ENCODE results near the gene C3AR1. TPM values are rescaled to one million over a fixed set of nuclear protein-coding genes. Genes with fewer than 3 reads are reported as not detected.

Gene C3AR1
- total and polyA plus RNA-seq, 2 of the 13 experiments (the other 11 are each of a cell fraction or from before 2014, with no cell fraction given), result not detected

- TF ChIP-seq, protein P1, sequence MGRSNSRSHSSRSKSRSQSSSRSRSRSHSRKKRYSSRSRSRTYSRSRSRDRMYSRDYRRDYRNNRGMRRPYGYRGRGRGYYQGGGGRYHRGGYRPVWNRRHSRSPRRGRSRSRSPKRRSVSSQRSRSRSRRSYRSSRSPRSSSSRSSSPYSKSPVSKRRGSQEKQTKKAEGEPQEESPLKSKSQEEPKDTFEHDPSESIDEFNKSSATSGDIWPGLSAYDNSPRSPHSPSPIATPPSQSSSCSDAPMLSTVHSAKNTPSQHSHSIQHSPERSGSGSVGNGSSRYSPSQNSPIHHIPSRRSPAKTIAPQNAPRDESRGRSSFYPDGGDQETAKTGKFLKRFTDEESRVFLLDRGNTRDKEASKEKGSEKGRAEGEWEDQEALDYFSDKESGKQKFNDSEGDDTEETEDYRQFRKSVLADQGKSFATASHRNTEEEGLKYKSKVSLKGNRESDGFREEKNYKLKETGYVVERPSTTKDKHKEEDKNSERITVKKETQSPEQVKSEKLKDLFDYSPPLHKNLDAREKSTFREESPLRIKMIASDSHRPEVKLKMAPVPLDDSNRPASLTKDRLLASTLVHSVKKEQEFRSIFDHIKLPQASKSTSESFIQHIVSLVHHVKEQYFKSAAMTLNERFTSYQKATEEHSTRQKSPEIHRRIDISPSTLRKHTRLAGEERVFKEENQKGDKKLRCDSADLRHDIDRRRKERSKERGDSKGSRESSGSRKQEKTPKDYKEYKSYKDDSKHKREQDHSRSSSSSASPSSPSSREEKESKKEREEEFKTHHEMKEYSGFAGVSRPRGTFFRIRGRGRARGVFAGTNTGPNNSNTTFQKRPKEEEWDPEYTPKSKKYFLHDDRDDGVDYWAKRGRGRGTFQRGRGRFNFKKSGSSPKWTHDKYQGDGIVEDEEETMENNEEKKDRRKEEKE (IDR thresholded peaks at IDR 0.05), result no peak
Observed at GRCh38 chr12:8038659-8039114, 27.5 kb downstream of the C3AR1 start (continued).

DNA sequence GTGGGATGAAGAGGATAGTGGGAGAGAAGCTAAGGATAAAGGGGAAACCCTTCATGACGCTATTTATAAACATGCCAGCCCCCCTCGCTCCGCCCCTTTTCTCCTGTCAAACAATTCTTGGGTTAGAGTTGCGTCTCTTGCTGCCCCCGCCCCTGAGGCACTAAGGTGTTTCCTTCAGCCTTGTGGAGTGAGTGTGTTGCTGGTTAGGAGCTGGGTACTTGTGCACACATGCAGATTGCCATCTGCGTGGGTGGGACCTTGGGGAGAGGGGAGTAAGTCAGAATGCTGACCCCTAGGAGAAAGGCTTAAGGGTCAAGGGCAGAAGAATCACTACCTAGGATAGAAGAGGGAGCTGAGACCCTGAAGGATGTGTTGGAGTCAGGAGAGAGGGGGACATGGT lies 28.2 kb downstream of the C3AR1 start:
- FAIRE-seq (no peak), ATAC-seq (no peak), DNase-seq (ENCODE audit: low spot score) (no peak)
- ChIA-PET POLR2A (no interaction called here), CTCF (ENCODE audit: low intra/inter-chr PET ratio, low total read pairs) (no interaction called here)
- intact Hi-C loops (cut with micrococcal nuclease; ENCODE audit: unreplicated experiment) (no loop called here), in situ Hi-C loops (cut with HindIII; ENCODE audit: extremely low pct_ligation_motif_present, low pct_unique_long_range_greater_than_20kb) (no loop called here)
- no peak overlapping the region for H3K27ac ChIP-seq (ENCODE audit: extremely low read length, insufficient read depth, low read length)
- H3K4me2 ChIP-seq (ENCODE audit: low read depth, low read length), result no peak overlapping the region
- no TSS peak for BruUV-seq (replicated peaks)
- peaks cover 9 to 12% of the 10 kb centered on the region in 2 experiments; a peak in 4 of 5 replicates for H3K36me3 ChIP-seq (replicated peaks in 1 of 2; ENCODE audit: control insufficient read depth in 1 of 2, insufficient read depth in 2 of 2, low read length in 2 of 2)
- no peak overlapping the region for H3K4me3 ChIP-seq (replicated peaks in 1 of 3; ENCODE audit: insufficient read depth in 1 of 3, low read depth in 2 of 3, low read length in 3 of 3)
- peaks cover 58% of the 10 kb centered on the region for H3K4me1 ChIP-seq (ENCODE audit: insufficient read depth, low read length)
- H3K27me3 ChIP-seq (ENCODE audit: control insufficient read depth in 1 of 2, insufficient read depth in 2 of 2, low read length in 2 of 2), result no peaks in the 10 kb centered on the region
- H4K20me1 ChIP-seq (ENCODE audit: insufficient read depth, low read length), result no peaks in the 10 kb centered on the region
- 93% methylated on average over 6 of the region's 6 CpGs for WGBS (ENCODE audit: low lambda C conversion rate)
- H3K9me3 ChIP-seq (ENCODE audit: low read length), result no peaks in the 10 kb centered on the region
- no peak overlapping the region for H2AFZ ChIP-seq (ENCODE audit: low read length)
- no peak overlapping the region for H3K9ac ChIP-seq (ENCODE audit: insufficient read depth, low read depth, low read length)
- H3K79me2 ChIP-seq (ENCODE audit: insufficient read depth, low read length), result no peaks in the 10 kb centered on the region
- TF ChIP-seq GTF2F1 (IDR thresholded peaks at IDR 0.05; ENCODE audit: low read length) (no peak), ZNF136 (CRISPR knock-in tag; IDR thresholded peaks at IDR 0.05; ENCODE audit: low read depth) (no peak), HNRNPL (IDR thresholded peaks at IDR 0.05; ENCODE audit: low read depth, low read length) (no peak), KLF6 (CRISPR knock-in tag; IDR thresholded peaks at IDR 0.05) (no peak), SMAD9 (CRISPR knock-in tag; IDR thresholded peaks at IDR 0.05) (no peak), ZFP90 (CRISPR knock-in tag; IDR thresholded peaks at IDR 0.05; ENCODE audit: borderline replicate concordance) (no peak), ZNF12 (CRISPR knock-in tag; IDR thresholded peaks at IDR 0.05) (no peak), BCL6 (CRISPR knock-in tag; IDR thresholded peaks at IDR 0.05) (no peak)
- TF ChIP-seq, protein P2, sequence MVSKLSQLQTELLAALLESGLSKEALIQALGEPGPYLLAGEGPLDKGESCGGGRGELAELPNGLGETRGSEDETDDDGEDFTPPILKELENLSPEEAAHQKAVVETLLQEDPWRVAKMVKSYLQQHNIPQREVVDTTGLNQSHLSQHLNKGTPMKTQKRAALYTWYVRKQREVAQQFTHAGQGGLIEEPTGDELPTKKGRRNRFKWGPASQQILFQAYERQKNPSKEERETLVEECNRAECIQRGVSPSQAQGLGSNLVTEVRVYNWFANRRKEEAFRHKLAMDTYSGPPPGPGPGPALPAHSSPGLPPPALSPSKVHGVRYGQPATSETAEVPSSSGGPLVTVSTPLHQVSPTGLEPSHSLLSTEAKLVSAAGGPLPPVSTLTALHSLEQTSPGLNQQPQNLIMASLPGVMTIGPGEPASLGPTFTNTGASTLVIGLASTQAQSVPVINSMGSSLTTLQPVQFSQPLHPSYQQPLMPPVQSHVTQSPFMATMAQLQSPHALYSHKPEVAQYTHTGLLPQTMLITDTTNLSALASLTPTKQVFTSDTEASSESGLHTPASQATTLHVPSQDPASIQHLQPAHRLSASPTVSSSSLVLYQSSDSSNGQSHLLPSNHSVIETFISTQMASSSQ (IDR thresholded peaks at IDR 0.05; ENCODE audit: low read depth), result no peak
- TF ChIP-seq, protein P2 (CRISPR knock-in tag; IDR thresholded peaks at IDR 0.05; ENCODE audit: borderline replicate concordance), result no peak
- TF ChIP-seq, protein P3, sequence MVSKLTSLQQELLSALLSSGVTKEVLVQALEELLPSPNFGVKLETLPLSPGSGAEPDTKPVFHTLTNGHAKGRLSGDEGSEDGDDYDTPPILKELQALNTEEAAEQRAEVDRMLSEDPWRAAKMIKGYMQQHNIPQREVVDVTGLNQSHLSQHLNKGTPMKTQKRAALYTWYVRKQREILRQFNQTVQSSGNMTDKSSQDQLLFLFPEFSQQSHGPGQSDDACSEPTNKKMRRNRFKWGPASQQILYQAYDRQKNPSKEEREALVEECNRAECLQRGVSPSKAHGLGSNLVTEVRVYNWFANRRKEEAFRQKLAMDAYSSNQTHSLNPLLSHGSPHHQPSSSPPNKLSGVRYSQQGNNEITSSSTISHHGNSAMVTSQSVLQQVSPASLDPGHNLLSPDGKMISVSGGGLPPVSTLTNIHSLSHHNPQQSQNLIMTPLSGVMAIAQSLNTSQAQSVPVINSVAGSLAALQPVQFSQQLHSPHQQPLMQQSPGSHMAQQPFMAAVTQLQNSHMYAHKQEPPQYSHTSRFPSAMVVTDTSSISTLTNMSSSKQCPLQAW (CRISPR knock-in tag; IDR thresholded peaks at IDR 0.05), result no peak

Measured in HepG2 (cell line).